NCI-H128 (cell line): ENCODE results near the gene CNKSR3.

Experiments used
- DNase-seq: peaks from one replicate; lab custom pipeline; 2025; ENCODE audit not compliant: unreplicated experiment; lab: John Stamatoyannopoulos, UW

The CNKSR3 gene

GRCh38 chr6:154390034-154390433 lies 120.5 kb downstream of the CNKSR3 start:
- DNase-seq, result no peak

GRCh38 chr6:154388803-154389202 lies 121.7 kb downstream of the CNKSR3 start:
- DNase-seq, result no peak

GRCh38 chr6:154386848-154387717 lies 123.4 kb downstream of the CNKSR3 start:
- no peak for DNase-seq

- no peak for DNase-seq
Observed at GRCh38 chr6:154384191-154384590, 126.3 kb downstream of the CNKSR3 start.

- DNase-seq, result no peak
Observed at GRCh38 chr6:154383273-154383672, 127.2 kb downstream of the CNKSR3 start.

GRCh38 chr6:154382740-154383139 lies 127.7 kb downstream of the CNKSR3 start:
- no peak for DNase-seq

- no peak for DNase-seq
Observed at GRCh38 chr6:154381548-154381947, 128.9 kb downstream of the CNKSR3 start.

GRCh38 chr6:154380741-154381140 lies 129.7 kb downstream of the CNKSR3 start:
- no peak for DNase-seq

GRCh38 chr6:154379585-154379984 lies 130.9 kb downstream of the CNKSR3 start:
- DNase-seq, result no peak

- DNase-seq, result no peak
Observed at GRCh38 chr6:154378518-154378917, 132.0 kb downstream of the CNKSR3 start.

GRCh38 chr6:154377726-154378125 lies 132.8 kb downstream of the CNKSR3 start:
- DNase-seq, result no peak

- no peak for DNase-seq
Observed at GRCh38 chr6:154373971-154374370, 136.5 kb downstream of the CNKSR3 start.

- DNase-seq, result no peak
Observed at GRCh38 chr6:154371281-154371680, 139.2 kb downstream of the CNKSR3 start.

- no peak for DNase-seq
Observed at GRCh38 chr6:154370545-154370944, 139.9 kb downstream of the CNKSR3 start.

GRCh38 chr6:154367839-154368695 lies 142.4 kb downstream of the CNKSR3 start:
- no peak for DNase-seq

- no peak for DNase-seq
Observed at GRCh38 chr6:154367336-154367735, 143.1 kb downstream of the CNKSR3 start.

- no peak for DNase-seq
Observed at GRCh38 chr6:154363821-154364220, 146.7 kb downstream of the CNKSR3 start.

GRCh38 chr6:154361476-154361875 lies 149.0 kb downstream of the CNKSR3 start:
- DNase-seq, result no peak

- no peak for DNase-seq
Observed at GRCh38 chr6:154360476-154360875, 150.0 kb downstream of the CNKSR3 start.

- no peak for DNase-seq
Observed at GRCh38 chr6:154359679-154360078, 150.8 kb downstream of the CNKSR3 start.

- no peak for DNase-seq
Observed at GRCh38 chr6:154359161-154359574, 151.3 kb downstream of the CNKSR3 start.

- DNase-seq, result no peak
Observed at GRCh38 chr6:154358019-154358545, 152.4 kb downstream of the CNKSR3 start.
